Stimulated activated CD8-positive, alpha-beta memory T cell treated with anti-CD3 and anti-CD28 coated beads, Interleukin-15, amount 100 ng/mL, for 4 hours (primary cell): Measurements from ENCODE around the gene GPN1.
"Not testable (repeated sequence)": the region's sequence is repeated elsewhere in the genome, so short reads cannot be mapped to it uniquely, and the experiment has no call there.

Experiments used
- DNase-seq, 2 donors: peaks; one replicate each; pipeline ENCODE4 v3.0.0-alpha.2; 2020; ENCODE audit warnings: low read depth in 2 of 2

GPN1 gene

GRCh38 chr2:27672723-27673486 is 44.1 kb downstream of the GPN1 start:
- DNase-seq, result no peak

DNA sequence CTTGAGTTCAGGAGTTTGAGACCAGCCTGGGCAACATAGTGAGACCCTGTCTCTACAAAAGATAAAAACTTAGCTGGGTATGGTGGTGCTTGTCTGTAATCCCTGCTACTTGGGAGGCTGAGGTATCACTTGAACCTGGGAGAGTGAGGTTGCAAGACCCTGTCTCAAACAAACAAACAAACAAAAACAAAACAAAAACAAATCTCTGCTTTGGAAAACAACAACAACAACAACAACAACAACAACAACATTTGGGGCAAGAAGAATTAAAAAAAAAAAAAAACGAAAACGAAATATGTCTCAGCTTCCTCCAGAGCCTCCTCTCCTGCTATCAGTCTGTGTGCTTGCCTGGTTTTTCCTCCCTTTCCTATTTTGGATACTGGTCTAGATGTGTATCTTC is 51.7 kb downstream of the GPN1 start:
- no peak for DNase-seq

DNA sequence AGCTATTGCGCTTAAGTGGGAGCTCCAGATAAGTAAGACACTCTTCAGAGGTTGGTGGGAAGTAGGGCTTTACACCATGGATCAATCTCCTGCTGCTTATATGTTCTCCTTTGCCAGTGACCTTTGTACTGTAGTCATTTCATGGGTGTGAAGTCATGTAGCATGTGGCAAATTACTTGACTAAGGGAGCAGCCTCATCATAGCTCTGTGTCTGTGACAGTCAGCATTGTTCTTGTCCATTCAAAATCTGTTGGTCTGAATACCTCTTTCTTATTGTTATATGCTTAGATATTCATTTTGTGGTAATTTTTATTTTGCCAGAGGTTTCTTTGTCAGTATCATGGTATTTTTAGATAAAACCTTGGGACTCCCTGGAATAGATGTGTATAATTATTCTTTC is 53.0 kb downstream of the GPN1 start:
- DNase-seq, result no peak

DNA sequence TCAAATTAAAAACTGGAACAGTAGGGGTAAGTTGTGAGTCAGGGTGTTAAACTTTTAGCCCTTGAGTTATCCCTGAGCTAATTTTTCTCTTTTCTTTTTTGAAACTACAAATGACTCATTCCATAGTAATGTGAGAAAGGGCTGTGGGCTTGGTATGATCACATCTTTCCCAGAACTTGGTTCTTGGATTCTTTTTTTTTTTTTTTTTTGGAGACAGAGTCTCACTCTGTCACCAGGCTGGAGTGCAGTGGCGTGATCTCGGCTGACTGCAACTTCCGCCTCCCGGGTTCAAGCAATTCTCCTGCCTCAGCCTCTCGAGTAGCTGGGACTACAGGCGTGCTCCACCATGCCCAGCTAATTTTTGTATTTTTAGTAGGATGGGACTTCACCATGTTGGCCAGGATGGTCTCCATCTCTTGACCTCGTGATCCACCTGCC is 53.5 kb downstream of the GPN1 start:
- not testable (repeated sequence) for DNase-seq

- peak; percentile 32 to 73 for DNase-seq
These were observed 54.7 kb downstream of the GPN1 start for GRCh38 chr2:27683390-27684071.

GRCh38 chr2:27685006-27685405 is 56.2 kb downstream of the GPN1 start:
- DNase-seq, result not testable (repeated sequence)

GRCh38 chr2:27685577-27685976 is 56.7 kb downstream of the GPN1 start:
- DNase-seq, result no peak

DNA sequence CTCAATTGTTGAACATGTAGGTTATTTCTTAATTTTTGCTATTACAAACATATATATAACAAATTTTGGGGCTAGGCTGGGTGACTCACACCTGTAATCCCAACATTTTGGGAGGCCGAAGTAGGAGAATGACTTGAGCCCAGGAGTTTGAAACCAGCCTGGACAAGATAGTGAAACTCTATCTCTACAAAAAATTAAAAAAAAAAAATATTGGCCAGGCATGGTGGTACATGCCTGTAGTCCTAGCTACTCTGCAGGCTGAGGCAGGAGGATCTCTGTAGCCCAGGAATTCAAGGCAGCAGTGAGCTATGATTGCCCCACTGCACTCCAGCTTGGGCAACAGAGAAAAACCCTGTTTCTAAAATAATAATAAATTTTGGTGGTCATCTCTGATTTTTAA is 58.4 kb downstream of the GPN1 start:
- no peak for DNase-seq

- DNase-seq, result no peak
These were observed 60.6 kb downstream of the GPN1 start for GRCh38 chr2:27689424-27689823.

DNA sequence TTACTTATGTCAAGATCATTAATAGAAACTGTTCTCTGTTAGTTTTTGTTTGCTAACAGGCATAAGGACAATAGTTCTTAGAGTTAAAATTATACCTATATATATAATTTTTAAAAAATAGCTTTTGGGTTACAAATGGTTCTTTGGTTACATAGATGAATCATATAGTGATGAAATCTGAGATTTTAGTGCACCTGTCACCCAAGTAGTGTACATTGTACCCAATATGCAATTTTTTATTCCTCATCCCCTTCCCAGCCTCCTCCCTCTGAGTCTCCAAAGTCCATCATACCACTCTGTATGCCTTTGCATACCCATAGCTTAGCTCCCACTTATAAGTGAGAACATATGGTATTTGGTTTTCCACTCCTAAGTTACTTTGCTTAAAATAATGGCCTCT is 61.2 kb downstream of the GPN1 start:
- no peak for DNase-seq

GRCh38 chr2:27697660-27698059 is 68.8 kb downstream of the GPN1 start:
- DNase-seq, result no peak
